Glutamatergic neuron (in vitro differentiated cells): ENCODE results near the gene GREB1L. TPM values are rescaled to one million over a fixed set of nuclear protein-coding genes. Genes with fewer than 3 reads are reported as not detected.

Experiments used
- DNase-seq: peaks from one replicate; pipeline ENCODE4 v3.0.0; 2022
- H3K27ac Mint-ChIP-seq: one replicate; pipeline ENCODE4 v1.8.0; 2020; ENCODE audit warnings: mild to moderate bottlenecking, mixed read lengths, inconsistent platforms; ENCODE audit not compliant: unreplicated experiment
- H3K27me3 Mint-ChIP-seq: one replicate; pipeline ENCODE4 v1.8.0; 2020; ENCODE audit warnings: mild to moderate bottlenecking, moderate library complexity, mixed read lengths, inconsistent platforms; ENCODE audit not compliant: unreplicated experiment
- H3K36me3 Mint-ChIP-seq: one replicate; pipeline ENCODE4 v1.8.0; 2020; ENCODE audit warnings: mild to moderate bottlenecking, mixed read lengths, inconsistent platforms; ENCODE audit not compliant: unreplicated experiment
- H3K4me1 Mint-ChIP-seq: one replicate; pipeline ENCODE4 v1.8.0; 2020; ENCODE audit warnings: mild to moderate bottlenecking, low read depth, mixed read lengths, inconsistent platforms; ENCODE audit not compliant: unreplicated experiment
- H3K4me3 Mint-ChIP-seq: one replicate; pipeline ENCODE4 v1.8.0; 2020; ENCODE audit warnings: mild to moderate bottlenecking, mixed read lengths, inconsistent platforms; ENCODE audit not compliant: unreplicated experiment
- H3K9me3 Mint-ChIP-seq: one replicate; pipeline ENCODE4 v1.8.0; 2020; ENCODE audit warnings: mild to moderate bottlenecking, moderate library complexity, mixed read lengths, inconsistent platforms; ENCODE audit not compliant: unreplicated experiment
- total RNA-seq: library from RNA; stranded (reverse); fragmentation: NEBNext Ultra II Directional; extraction: Animal tissue kit (Norgen Biotek cat#: 25700); gene quantifications from one replicate; pipeline ENCODE4 v1.2.1, GENCODE V29; 2021; ENCODE audit not compliant: unreplicated experiment
- TF ChIP-seq, protein P1 (sequence below): fragments of 200-600 bp; sonication (generic); IDR thresholded peaks from one replicate; pipeline ENCODE4 v1.5.0; 2021; ENCODE audit not compliant: partially characterized antibody, unreplicated experiment

Gene GREB1L
- total RNA-seq, 1 donor from 2014 or later, result 154 TPM

DNA sequence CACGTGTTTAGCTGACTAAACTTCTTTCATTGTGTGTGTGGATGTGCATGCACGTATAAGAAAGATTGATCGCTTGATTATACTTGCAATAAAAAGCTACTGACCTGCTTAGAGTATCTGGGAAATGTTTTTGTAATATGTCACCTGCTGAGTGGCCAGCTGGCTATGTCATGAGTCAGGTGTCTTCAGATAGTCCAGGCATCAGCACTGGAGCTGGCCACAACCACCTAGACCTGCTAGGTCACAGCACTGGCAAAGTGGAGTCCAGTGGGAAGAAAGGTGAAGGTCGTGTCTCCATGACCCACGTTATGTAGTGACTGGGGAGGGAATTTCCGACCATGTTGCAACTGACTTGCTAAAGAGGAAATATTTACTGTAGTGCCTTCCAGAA lies 211.5 kb downstream of the GREB1L start:
- Mint-ChIP-seq H3K27ac (no peak overlapping the region), H3K27me3 (peaks cover 1% of the 10 kb centered on the region), H3K4me3 (no peak overlapping the region), H3K9me3 (no peaks in the 10 kb centered on the region), H3K36me3 (no peaks in the 10 kb centered on the region), H3K4me1 (no peaks in the 10 kb centered on the region)
- DNase-seq, result no peak
- TF ChIP-seq, protein P1, sequence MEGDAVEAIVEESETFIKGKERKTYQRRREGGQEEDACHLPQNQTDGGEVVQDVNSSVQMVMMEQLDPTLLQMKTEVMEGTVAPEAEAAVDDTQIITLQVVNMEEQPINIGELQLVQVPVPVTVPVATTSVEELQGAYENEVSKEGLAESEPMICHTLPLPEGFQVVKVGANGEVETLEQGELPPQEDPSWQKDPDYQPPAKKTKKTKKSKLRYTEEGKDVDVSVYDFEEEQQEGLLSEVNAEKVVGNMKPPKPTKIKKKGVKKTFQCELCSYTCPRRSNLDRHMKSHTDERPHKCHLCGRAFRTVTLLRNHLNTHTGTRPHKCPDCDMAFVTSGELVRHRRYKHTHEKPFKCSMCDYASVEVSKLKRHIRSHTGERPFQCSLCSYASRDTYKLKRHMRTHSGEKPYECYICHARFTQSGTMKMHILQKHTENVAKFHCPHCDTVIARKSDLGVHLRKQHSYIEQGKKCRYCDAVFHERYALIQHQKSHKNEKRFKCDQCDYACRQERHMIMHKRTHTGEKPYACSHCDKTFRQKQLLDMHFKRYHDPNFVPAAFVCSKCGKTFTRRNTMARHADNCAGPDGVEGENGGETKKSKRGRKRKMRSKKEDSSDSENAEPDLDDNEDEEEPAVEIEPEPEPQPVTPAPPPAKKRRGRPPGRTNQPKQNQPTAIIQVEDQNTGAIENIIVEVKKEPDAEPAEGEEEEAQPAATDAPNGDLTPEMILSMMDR, result no peak

DNA sequence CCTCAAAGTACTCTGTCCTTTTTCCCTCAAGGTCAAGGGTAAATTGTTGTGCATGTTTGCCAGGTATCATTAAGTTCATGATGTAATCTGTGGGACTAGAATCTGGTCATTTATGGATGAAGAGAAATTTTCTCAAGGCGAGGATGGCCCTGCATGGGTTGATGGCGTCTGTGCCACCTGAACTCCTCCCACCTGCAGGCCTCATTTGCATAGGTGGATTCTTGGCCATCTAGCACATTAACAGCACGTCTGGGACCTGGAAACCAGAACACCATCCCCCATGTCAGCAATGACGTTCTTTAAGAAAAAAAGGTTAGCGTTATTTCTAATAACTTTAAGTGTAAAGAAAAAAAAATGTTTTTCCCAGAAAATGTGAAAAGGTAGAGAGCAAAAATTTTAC lies 212.7 kb downstream of the GREB1L start:
- Mint-ChIP-seq H3K36me3 (peaks cover 3% of the 10 kb centered on the region), H3K4me3 (no peak overlapping the region), H3K4me1 (no peaks in the 10 kb centered on the region), H3K27me3 (peaks cover under 1% of the 10 kb centered on the region), H3K27ac (no peak overlapping the region), H3K9me3 (no peaks in the 10 kb centered on the region)
- TF ChIP-seq, protein P1, result no peak
- no peak for DNase-seq

DNA sequence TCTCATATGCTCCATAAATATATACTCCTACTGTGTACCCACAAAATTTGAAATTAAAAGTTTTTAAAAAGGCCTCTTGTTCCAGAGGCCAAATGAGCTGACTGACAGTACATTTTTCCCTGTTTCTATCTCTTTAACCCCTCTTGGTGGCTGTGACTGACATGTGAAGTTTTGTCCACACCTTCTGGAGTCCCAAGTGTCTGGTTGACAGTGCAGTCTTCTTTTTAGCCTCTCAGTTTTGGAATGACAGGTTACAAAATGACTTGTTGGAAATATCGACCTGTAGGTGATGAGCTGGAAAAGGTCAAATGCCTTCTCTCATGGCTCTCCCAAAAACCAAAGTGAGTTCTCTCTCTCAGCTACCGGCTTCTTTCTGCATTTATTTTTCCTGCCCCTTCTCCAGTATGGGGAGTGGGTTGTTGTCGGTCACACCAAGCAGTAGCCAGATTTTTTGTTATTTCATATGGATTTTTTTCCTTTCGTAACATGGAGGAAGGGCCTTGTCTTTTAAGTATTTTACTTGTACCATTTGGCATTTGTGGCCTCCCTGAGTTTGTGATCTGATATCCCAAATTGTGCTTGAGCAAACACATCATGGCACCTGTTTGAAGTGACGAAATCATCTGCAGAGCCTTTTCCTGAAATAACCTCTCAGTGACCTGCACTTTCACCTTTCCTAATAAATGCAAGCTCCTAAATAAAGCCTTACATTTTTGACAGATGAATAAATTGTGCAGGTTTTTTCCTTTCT lies 214.6 kb downstream of the GREB1L start:
- Mint-ChIP-seq H3K4me1 (no peaks in the 10 kb centered on the region), H3K4me3 (no peak overlapping the region), H3K27me3 (peaks cover 3% of the 10 kb centered on the region), H3K9me3 (no peaks in the 10 kb centered on the region), H3K27ac (no peak overlapping the region), H3K36me3 (peaks cover 3% of the 10 kb centered on the region)
- no peak for DNase-seq
- TF ChIP-seq, protein P1, result no peak

DNA sequence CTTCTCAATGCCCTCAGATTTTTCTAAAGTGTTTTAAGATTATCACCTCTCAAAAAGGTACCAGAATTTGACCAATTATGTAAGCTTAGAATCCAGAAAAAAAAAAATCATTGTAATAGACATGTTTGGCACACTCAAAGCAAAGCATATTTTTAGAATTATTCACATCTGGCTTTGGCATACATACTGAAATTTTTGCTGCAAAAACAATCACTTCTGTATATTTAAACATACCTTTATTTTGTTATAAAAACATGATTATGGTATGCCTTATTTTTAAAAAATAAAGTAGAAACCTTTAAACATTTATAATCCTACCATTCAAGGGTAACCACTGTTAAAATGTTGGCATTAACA lies 215.1 kb downstream of the GREB1L start:
- H3K27me3 Mint-ChIP-seq, result peaks cover 3% of the 10 kb centered on the region
- no peak for DNase-seq
- no peak overlapping the region for H3K27ac Mint-ChIP-seq
- no peak overlapping the region for H3K4me3 Mint-ChIP-seq
- TF ChIP-seq, protein P1, result no peak
- H3K4me1 Mint-ChIP-seq, result no peaks in the 10 kb centered on the region
- peaks cover 3% of the 10 kb centered on the region for H3K36me3 Mint-ChIP-seq
- no peaks in the 10 kb centered on the region for H3K9me3 Mint-ChIP-seq

DNA sequence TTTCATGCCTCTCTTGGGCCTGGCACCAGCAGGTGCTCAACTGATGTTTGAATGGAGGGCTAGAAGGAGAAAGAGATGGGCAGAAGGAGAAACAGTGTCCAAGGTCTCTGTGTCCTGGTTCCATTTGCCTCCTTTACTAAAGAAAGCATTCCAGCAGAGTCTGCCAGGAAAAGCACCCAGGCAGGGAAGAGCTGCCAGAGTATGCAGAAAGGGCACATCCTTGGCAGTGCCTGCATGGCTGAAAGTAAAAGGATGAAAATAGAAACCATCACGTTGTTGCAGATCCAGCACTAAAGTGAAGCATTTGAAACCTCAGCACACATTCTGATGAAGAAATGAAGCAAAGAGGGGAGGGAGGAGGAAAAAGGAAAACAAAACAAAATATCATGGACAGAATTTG lies 216.3 kb downstream of the GREB1L start:
- peaks cover 3% of the 10 kb centered on the region for H3K36me3 Mint-ChIP-seq
- TF ChIP-seq, protein P1, result no peak
- H3K27me3 Mint-ChIP-seq, result peaks cover 3% of the 10 kb centered on the region
- no peak overlapping the region for H3K4me3 Mint-ChIP-seq
- no peaks in the 10 kb centered on the region for H3K4me1 Mint-ChIP-seq
- no peak overlapping the region for H3K27ac Mint-ChIP-seq
- no peak for DNase-seq
- H3K9me3 Mint-ChIP-seq, result no peaks in the 10 kb centered on the region
